NCI-H1694 treated with DMSO at 0.1 percent for 48 hours (cell line): Measurements from ENCODE around the gene PRF1.
A peak's percentile ranks its signal among the peaks of the same experiment; 100 is the strongest.
"Not testable (repeated sequence)": the region's sequence is repeated elsewhere in the genome, so short reads cannot be mapped to it uniquely, and the experiment has no call there.

Source experiments
- DNase-seq: peaks from one replicate; lab custom pipeline; 2025; lab: John Stamatoyannopoulos, UW

Gene PRF1

DNA sequence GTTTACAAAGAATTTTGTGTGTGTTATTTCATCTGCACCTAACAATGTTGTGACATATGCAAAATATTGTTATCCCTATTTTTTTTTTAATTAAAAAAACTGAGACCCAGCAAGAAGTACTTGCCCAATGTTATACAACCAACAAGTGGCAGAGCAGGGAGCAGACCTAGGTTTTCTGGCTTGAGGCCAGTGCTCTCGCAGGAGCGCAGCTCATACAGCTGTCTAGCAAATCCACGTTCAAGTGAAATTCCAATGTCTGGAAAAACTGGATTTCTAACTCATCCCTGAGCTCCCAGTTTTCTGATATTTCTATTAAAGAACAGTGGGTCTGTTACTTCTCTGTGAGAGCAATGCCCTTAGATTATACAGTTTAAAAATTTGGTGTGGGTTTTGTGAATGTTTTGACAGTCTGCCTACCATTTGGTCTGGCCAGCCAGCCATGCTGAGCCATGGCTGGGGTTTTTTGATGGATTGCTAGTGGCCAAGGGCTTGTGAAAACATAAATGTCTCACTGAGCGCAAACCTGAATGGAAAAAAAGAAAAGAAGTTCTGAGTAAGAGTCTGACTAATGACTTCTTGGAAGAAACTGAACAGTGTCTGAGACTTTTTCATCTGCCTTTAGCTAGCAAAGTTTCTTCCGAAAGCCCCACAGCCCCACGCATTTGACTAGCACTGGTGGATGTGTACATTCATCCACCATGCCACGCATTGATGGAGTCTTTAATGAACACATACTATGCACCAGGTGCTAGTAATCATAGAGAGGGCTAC, 15.4 kb upstream of the PRF1 start:
- DNase-seq = no peak

DNA sequence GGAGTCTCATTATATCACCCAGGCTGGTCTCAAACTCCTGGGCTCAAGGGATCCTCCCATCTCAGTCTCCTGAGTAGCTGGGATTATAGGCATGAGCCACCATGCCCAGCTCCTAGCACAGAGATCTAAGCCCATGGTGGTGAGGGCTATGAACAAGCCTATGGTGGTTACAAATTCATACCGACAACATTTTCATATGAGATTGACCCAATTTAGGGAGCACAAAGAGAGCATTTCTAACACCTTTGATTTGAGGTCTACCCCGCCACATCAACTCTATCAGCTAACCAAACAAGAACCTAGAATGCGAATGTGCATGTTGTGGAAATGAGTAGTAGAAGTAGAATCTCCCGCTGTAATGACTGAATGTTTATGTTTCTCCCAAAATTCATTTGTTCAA, 14.2 kb upstream of the PRF1 start:
- DNase-seq = no peak

DNA sequence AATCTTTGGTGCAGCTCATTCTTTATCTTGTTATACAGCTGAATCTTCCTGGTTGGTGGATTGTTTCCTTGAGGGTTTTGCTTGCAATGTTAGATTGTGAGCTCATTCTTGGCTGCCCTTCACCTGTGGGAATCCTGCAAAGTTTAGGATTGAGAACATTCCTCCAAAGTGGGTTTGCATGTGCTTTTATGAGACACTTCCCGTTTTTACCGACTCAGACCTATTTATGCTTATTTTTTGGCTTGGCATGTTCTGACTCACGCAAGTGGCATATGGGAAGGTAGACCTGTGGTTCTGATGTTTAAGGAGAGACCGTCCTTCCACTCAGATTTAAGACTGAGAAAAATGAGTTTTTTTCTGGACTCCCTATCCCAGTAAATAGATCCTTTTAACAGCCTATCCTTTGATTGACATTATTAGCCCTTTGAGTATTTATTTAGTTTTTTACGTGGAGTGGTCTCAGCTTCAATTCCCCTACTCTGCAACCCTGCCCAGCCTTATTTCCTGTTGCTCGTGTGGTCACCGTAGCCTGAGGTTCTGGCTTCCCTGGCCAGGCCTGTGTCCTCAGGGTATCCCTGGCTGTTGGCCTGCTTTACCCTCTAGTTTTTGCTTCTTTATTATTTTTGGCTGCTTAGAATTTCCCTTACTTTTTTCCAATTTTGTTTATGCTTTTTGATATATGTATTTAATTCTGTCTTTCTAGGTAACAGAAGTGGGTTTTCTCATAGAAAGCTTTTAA, 13.4 kb upstream of the PRF1 start:
- no peak for DNase-seq

DNA sequence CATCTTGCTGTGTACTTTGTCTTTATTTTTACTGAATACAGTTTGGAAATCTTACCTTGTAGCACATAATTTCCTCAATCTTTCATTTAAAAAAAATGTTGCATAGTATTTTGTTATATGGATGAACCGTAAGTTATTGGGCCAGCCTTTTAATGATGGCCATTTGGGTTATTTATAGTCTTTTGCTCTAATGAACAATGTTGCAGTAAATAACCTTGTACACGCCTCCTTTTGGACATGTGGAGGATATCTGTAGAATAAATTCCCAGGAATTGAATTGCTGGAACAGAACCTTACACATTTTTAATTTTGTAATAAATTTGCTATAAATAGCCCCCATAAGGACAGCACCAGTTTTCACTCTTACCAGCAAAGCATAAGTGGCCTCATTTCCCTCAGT, 12.7 kb upstream of the PRF1 start:
- DNase-seq = no peak

DNA sequence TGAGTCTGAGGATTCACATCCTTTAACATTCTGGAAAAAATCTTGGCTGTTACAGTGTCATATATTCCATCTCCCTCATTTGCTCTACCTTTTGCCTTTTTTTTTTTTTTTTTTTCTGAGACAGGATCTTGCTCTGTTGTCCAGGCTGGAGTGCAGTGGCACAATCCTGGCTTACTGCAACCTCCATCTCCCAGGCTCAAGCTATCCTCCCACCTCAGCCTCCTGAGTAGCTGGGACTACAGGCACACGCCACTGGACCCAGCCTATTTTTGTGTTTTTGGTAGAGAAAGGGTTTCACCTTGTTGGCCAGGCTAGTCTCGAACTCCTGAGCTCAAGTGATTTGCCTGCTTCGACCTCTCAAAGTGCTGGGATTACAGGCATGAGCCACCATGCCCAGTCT, 11.8 kb upstream of the PRF1 start:
- DNase-seq = not testable (repeated sequence)

DNA sequence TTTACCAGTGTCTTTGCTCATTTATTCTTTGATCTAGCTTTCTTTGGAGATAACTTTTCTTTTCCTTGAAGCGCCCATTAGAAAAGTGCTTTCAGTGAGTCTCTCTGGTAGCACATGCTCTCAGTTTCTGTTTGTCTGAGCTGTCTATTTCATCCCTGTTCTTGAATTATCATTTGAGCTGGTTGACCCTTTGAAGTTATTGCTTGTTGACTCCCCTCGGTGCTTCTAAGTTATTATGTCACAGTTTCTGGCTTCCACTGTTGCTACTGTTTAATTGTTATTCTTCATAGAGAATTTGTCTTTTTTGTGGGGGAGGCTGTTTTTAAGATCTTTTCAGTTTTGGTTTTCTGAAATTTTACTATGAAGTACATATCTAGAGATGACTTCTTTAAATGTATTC, 11.4 kb upstream of the PRF1 start:
- DNase-seq = no peak

DNA sequence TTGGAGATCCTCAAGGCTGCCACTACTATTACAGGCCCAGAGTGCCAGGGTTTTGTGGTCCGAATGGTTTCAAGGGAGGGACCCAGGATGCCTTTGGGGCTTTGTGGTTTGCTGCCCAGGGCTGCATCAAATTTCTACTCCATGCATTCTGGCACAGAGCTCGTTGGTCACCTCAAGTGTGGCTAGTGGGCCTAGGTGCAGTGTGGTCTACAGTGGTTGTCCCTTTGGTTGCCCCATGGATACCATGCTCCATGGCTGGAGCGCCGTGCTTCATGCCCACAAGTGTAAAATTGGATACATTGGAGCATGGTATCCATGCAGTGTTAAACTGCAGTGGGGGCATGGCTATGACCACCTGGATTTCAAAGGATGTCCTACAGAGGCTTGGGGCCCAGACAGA, 5.4 kb upstream of the PRF1 start:
- no peak for DNase-seq

DNA sequence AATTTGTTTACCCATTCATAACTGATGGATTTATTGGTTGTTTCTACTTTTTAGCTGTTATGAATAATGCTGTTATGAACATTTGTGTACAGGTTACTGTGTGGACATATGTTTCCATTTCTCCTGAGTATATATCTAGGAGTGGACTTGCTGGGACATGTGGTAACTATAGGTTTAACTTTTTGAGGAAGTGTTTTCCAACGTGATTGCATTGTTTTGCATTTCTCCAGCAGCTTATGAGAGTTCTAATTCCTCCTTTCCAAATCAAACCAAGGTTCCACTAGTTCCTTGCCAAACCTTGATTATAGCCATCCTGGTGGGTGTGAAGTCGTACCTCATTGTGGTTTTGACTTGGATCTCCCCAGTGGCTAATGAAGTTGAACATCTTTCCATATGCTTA, 2.6 kb upstream of the PRF1 start:
- DNase-seq = no peak

DNA sequence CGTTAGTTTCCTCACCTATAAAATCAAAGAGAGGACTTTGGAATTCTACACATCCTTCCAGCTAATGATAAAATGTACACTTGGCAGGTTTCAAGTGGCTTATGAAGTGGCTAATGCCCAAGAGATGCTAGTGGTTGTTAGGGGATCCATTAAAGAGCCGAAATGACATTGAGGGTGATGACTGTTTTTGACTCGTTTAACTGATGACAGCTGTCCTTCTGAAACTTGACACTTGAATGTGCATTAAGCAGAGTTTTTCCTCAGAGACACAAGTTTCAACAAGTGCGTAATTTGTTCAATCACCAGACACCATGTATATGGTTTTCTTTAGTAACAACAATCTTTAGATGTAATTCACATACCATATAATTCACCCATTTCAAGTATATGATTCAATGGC, 1.6 kb upstream of the PRF1 start:
- DNase-seq = no peak

DNA sequence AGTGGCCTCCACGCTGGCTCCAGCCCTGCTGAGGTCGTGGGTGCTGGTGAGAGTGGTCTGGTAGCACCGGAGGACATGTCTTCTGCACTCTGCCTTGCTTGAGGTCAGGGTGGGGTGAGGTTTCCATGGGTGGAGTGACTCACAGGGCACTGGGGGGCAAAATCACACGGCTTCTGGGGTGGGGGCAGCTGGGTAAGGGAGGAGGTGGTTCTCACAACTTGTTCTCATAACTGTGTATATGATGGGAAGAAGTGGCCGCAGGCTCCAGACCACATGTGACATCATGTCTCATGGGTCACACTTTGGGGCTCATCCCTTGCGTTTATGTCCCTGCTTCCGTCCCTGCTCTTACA, 884 bp upstream of the PRF1 start:
- no peak for DNase-seq

DNA sequence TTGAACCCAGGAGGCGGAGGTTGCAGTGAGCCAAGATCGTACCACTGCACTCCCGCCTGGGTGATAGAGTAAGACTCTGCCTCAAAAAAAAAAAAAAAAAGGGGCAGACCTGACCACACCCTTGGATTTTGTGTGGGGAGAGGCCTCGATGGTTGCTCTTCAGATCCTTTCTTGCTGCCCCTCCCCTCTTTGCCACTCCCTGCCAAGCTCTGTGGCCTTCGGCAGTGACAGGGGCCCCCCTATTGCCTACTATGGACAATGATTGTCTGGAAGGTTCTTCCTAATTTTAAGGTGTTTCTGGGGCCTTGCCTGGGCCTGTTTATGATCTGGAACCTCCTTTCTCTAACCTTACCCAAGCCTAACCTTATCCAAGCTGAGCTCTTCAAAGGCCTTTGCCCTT, 795 bp downstream of the PRF1 start:
- DNase-seq = no peak

DNA sequence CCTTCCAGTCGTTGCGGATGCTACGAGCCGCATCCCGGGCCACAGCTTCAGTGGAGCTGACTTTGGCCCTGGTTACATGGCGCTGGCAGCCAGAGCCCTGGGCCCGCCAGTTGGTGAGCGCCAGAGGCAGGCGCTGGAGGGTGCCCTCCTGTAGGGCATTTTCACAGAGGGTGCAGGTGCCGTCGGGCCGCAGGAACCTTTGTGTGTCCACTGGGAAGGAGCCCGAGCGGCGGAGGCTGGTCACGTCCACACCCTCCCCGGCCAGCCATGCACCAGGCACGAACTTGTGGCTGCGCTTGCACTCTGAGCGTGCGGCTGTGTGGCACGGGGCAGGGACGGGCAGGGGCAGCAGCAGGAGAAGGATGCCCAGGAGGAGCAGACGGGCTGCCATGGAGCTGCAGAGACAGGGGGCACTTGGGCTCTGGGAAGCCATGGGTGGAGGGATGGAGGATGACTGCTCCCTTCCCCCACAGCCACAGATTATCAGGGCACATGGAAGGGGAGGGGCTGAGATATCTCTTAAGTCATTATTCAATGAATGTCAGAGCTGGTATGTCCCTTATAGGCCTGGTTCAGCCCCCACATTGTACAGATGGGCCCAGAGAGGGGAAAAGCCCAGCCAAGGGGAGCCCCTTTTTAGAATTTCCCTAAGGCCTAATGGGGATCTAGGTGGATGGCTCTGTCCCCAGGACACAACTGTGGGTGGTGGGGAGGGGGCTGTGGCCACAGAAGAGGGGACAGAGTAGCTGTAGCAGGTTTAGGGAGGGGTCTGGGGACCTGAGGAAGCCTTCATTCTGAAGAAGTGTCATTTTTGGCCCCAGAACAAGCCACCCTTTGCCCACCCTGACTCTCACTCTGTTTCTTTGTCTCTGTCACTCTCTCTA, 1.8 kb downstream of the PRF1 start:
- no peak for DNase-seq

DNA sequence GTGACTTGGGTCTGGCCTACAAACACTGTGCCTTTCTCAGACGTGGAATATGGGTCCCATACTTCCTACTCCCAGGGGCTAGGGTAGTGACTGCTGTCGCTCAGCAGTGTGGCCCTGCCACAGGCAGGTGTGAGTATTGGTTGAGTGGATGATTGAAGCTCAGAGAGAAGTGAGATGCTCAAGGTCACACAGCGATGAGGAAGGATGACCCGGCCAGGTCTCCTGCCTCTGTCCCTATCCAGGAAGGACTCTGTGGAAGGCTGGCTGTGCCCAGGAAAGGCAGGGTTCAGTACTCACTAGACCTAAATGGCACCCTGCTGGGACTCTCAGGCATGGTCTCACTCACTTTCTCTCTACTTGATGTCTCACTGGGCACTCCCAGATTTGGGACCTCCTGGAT, 2.8 kb downstream of the PRF1 start:
- no peak for DNase-seq

DNA sequence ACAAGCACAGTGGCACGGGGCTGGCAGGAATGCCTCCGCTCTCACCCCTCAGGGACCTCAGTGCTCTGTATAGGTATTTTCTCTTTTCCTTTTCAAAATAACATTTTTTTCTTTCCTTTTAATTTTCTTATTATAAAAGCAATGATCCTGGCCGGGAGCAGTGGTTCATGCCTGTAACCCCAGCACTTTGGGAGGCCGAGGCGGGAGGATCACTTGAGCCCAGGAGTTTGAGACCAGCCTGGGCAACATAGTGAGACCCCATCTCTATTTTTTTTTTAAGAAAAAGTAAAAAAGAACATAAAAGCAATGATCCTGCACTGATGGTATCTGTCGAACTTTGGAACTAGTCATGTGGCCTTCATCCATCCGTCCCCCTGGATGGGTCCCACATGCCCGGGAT, 3.2 kb downstream of the PRF1 start:
- no peak for DNase-seq

DNA sequence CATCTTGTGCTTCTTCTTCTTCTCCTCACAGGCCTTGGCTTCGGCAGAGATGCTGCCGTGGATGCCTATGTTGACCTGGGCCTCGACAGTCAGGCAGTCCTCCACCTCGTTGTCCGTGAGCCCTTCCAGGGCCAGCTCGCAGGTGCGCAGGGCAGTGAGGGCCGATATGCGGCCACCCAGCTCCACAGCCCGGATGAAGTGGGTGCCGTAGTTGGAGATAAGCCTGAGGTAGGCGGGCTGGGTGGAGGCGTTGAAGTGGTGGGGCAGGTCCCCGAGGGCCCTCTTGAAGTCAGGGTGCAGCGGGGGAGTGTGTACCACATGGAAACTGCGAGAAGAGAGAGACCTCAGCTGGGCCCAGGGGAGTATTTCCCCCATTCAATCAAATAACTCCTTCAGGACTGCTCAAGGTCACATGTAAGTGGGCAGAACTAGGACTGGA, 3.7 kb downstream of the PRF1 start:
- DNase-seq = no peak

DNA sequence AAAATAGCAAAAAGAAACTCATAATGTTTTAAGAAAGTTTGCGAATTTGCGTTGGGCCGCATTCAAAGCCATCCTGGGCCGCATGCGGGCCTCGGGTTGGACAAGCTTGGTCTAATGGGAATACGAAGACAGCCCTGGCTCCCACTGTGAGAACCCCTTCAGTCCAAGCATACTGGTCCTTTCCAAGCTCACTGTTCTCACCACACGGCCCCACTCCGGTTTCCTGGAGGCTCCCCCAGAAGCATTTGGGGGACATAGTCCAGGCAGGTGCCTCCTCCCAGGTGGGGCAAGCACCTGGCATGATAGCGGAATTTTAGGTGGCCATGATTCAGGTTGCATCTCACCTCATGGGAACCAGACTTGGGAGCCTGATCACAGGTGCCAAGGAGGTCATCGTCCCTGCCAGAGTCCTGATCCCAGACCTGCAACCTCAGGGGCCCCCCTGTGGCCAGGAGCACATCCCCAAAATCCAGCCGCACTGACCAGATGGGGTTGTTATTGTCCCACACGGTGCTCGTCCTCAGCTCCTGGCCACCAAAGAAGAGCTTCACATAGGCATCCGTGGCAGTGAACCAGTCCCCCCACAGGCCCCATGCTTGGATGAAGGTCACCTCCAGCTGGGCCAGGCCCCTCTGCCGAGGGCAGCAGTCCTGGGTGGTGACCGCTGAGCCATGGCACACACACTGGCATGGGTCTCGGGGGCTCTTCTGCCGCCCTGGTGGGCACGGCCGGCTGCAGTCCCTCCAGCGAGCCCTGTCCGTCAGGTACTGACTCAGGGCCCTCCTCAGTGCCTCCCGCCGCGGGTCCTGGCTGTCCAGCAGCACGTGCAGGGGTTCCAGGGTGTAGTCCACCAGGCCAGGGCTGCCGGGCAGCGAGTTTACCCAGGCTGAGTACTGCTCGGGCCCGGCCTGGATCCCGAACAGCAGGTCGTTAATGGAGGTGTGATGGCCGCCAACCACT, 4.4 kb downstream of the PRF1 start:
- no peak for DNase-seq

DNA sequence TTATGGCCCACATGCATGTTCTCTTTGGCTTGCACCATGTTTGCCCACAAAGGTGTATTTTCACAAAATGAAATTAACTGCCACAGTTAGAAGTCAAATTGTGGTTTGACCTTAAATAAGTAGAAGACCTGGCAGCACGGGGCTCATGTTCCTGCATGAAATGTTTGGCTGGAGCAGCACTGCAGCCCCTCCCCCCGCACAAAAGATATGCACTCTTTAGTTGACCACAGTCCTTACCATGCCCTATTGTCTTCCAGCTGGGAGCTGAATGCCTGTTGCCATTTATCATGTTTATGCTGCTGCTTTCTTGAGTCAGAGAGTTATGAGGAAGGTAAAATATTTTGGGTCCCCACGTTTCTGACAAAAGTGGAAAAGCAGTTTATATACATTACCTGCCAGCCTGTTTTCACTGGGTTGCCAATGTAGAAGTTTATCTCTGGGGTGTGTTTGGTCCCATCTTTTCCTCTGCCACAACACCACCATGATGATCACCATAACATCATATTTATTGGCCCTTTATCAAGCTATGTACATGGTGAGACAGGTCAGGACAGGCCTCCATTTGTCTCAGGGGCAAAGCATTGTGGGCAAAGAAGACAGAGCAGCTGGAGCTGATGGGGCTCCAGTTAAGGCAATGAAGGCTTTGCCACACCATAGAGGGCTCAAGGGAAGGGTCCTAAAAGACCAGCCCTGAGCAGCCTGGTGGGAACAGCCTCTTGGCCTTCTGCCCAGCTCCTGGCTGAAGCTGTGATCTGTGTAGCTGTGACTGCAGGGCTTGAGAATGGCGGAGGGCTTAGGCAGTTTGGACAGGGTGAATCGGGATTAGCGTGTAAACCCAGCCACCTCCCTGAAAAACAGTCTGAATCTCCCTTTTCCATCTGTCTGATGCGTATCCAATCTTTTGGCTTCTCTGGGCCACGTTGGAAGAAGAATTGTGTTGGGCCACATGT, 5.4 kb downstream of the PRF1 start:
- DNase-seq = peak; percentile 21

DNA sequence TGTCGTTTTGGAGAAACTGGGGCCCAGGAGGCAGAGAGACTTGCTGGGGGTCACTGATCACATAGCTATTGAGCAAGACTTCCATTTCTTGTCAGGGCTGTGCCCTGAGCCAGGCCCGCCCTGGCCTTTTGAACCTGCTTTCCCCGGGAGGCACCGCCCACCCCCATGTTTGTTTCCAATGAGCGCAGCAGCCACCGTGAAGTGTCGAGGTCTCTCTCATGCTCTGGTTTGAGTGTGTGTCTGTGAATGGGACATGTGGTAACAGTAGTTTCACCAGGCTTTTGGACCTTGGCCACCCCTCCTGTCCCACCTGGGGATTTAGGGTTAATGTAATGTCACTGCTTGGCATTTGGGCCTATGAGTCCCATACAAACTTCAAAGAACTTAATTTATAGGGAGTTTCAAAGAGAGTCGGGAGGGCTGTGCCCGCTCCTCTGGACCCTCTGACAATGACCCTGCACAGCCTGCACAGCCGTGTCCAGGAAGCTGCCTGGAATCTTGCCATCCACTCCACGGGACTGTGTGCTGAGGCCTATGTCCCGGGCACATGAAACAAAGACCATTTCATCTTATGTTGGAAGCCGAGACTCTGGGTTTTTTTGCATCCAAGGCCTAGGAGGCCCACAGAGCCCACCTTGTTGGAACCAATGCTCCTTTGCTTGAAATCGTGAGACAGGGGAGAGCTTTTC, 6.3 kb downstream of the PRF1 start:
- no peak for DNase-seq

DNA sequence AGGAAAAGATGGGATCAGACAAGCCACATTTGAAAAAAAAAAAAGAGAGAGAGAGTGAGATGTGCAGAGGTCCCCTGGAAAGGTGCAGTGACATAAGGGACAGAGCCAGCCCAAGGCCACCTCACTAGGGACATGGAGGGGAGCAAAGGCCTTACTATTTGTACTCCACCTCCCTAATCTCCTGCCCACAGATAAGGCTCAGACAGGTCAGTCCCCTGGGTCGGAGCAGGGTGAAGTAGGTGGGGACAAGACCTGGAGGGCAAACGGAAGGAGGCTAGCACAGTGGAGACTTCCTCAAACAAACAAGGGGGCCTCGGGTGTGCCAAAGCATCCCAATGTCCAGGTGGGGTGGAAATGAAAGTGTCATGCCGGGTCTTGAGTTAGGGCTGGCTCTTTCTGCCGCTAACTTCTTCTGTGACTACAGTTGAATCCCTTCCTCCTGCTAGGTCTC, 7.0 kb downstream of the PRF1 start:
- no peak for DNase-seq

DNA sequence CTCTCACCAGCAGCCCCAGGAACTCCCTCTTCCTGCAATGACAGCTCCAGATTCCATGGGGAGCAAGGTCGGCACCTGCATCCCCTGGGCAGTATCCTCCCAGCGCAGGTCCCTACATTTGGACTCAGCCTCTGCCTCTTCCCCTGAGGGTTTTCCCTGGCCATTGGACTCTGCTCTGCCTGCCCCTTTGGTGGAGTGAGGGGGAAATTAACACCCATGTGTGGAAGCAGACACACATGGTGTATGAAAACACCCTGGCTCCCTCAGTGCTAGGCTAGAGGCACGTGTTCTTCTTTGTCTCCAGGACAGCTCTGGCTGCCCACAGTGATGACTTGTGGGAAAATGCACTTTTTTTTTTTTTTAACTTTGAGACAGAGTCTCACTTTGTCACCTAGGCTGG, 8.4 kb downstream of the PRF1 start:
- DNase-seq = no peak
